Measurements from ENCODE around the gene RBM10.

DNA sequence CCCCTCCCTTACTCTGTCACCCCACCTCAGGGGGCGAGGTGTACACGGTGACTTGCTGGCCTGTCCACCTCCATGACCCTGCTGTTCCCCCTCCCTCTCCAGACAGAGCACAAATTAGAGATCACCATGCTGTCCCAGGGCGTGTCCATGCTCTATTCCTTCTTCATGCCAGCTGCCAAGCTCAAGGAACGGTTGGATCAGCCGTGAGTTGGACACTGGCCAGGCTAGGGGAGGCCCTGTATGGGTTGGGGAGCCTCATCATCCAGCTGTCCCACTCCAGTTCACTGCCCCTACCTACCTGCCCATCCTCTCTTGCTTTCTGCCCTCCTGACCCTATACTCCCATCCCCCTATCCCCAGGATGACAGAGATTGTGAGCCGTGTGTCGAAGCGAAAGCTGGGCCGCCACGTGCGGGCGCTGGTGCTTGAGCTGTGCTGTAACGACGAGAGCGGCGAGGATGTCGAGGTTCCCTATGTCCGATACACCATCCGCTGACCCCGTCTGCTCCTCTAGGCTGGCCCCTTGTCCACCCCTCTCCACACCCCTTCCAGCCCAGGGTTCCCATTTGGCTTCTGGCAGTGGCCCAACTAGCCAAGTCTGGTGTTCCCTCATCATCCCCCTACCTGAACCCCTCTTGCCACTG, 69.5 kb downstream of the RBM10 start:
- no peak for TF ChIP-seq CTCF (conservative IDR thresholded peaks at IDR 0.05; ENCODE audit: low read length)
- TF ChIP-seq EZH2phosphoT487 (IDR thresholded peaks at IDR 0.05; ENCODE audit: borderline replicate concordance, low read depth, low read length) = no peak
